ENCODE results near the gene CYTH1. TPM values are rescaled to one million over a fixed set of nuclear protein-coding genes. Genes with fewer than 3 reads are reported as not detected.

CYTH1 gene
- total RNA-seq, 4 donors from 2014 or later = 42.1 to 86.7 (median 67.5) TPM

DNA sequence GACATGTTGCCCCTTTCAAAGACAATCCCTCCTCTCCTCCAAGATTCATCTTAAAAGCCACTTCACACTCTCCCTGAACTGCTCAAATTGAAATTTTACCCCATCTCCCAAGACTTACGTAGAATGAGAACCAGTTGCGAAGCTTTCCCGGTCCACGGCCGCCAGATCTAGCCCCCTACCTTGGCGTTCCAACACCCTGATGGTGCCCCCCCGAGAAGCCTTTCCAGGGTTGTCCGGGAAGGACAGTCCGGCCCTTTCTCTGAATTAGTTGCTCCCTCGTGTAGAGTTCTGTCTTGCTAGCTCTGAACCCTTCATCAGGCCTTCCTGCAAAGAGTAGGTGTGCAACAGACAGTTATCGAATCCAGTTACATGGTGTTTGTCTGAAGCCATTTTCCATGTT is 144.9 kb downstream of the CYTH1 start:
- H3K4me3 ChIP-seq = no peak overlapping the region
- H3K4me1 ChIP-seq = no peaks in the 10 kb centered on the region
- DNase-seq = no peak
- H3K9me3 ChIP-seq = no peaks in the 10 kb centered on the region
- 81 to 89% methylated on average over 11 of the region's 11 CpGs for WGBS, 2 donors
- no peaks in the 10 kb centered on the region for H3K27me3 ChIP-seq
- intact Hi-C loops (cut with DNase I) = no loop called here
- no peaks in the 10 kb centered on the region for H3K36me3 ChIP-seq
- no peak overlapping the region for H3K27ac ChIP-seq
- TF ChIP-seq POLR2A (IDR thresholded peaks at IDR 0.05) = no peak
- TF ChIP-seq, protein P1, sequence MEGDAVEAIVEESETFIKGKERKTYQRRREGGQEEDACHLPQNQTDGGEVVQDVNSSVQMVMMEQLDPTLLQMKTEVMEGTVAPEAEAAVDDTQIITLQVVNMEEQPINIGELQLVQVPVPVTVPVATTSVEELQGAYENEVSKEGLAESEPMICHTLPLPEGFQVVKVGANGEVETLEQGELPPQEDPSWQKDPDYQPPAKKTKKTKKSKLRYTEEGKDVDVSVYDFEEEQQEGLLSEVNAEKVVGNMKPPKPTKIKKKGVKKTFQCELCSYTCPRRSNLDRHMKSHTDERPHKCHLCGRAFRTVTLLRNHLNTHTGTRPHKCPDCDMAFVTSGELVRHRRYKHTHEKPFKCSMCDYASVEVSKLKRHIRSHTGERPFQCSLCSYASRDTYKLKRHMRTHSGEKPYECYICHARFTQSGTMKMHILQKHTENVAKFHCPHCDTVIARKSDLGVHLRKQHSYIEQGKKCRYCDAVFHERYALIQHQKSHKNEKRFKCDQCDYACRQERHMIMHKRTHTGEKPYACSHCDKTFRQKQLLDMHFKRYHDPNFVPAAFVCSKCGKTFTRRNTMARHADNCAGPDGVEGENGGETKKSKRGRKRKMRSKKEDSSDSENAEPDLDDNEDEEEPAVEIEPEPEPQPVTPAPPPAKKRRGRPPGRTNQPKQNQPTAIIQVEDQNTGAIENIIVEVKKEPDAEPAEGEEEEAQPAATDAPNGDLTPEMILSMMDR (IDR thresholded peaks at IDR 0.05) = no peak

GRCh38 chr17:78634154-78634553 is 147.9 kb downstream of the CYTH1 start:
- no peak overlapping the region for H3K27ac ChIP-seq
- WGBS, 2 donors = 78 to 83% methylated on average over 4 of the region's 4 CpGs
- no peak for DNase-seq
- H3K4me3 ChIP-seq = no peak overlapping the region
- H3K36me3 ChIP-seq = no peaks in the 10 kb centered on the region
- intact Hi-C loops (cut with DNase I) = no loop called here
- no peaks in the 10 kb centered on the region for H3K9me3 ChIP-seq
- H3K4me1 ChIP-seq = no peaks in the 10 kb centered on the region
- no peaks in the 10 kb centered on the region for H3K27me3 ChIP-seq
- TF ChIP-seq, protein P1 (IDR thresholded peaks at IDR 0.05) = no peak
- no peak for TF ChIP-seq POLR2A (IDR thresholded peaks at IDR 0.05)

DNA sequence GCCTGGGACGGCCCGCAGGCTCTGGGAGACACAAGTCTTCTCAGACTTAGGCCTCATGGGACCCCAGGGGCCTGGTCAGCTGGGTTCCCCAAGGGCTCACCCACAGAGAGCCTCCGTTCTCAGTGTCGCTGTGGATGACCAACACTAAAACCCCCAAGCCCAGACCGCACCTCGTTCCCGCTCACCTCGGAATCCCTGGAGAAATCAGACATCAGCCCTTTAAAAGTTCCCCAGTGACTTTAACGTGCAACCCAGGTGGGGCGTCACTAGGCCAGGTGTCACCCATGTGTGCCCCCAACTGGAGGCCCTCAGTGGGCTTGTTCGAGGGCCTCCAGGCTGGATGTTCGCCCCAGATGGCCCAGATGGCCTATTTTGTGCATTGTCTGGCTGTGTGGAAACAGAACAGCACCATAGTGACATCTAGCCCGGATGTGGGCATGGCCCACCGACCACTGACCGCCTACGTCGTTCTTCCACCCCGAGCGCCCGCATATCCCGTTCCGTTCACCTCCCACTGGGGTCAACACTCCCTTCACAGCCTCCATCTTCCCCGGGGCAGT is 152.6 kb downstream of the CYTH1 start:
- Histone ChIP-seq H3K27me3 (no peaks in the 10 kb centered on the region), H3K9me3 (no peaks in the 10 kb centered on the region), H3K36me3 (no peaks in the 10 kb centered on the region), H3K27ac (no peak overlapping the region), H3K4me3 (no peak overlapping the region), H3K4me1 (no peaks in the 10 kb centered on the region)
- no peak for DNase-seq
- intact Hi-C loops (cut with DNase I) = no loop called here
- TF ChIP-seq POLR2A (IDR thresholded peaks at IDR 0.05) = no peak
- TF ChIP-seq, protein P1 (IDR thresholded peaks at IDR 0.05) = no peak
- whole genome bisulfite sequencing, 2 donors = 80 to 86% methylated on average over 11 of the region's 23 CpGs

DNA sequence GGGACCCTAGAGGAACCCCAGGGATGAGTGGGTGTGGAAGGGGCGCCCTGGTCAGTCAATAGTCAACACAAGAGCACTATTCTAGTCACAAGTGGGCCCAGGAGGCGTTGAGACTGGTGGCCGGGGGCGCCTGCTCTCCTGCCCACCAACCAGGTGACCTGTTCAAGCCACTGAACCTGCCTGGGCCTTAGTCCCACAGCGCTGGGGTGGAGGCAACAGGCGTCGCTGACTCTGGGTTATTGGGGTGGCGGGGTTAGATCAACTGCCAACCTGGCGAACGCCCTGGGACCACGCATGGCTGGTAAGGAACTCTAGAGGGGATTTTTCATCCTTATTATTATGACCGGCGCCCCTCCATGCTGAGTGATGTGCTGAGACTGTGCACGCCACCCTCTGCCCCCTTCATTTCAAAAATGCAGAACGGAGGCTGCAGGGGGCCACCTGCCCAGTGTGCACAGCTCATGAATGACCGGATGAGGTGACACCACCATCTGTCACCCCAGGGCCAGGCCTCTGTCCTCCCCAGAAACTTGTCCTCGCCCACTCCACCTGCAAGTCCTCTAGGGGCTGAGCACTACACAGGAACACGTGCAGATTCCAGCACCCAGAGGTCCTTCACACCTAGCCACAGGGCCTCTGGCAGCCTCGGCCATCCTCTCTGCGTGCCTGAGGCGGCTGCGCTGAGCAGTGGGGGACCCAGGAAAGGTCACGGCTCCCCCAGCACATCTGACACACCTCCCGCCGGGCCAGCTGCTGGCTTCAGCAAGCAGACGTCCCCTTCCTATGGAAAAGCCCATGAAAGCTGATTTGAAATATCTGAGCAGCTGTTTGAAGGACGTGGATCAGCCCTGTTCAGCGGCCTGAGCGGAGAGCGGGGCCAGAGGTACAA is 153.3 kb downstream of the CYTH1 start:
- no peaks in the 10 kb centered on the region for H3K4me1 ChIP-seq
- no peak overlapping the region for H3K4me3 ChIP-seq
- no peaks in the 10 kb centered on the region for H3K36me3 ChIP-seq
- intact Hi-C loops (cut with DNase I) = no loop called here
- no peak overlapping the region for H3K27ac ChIP-seq
- WGBS, 2 donors = 95 to 96% methylated on average over 7 to 11 of the region's 30 CpGs
- H3K27me3 ChIP-seq = no peaks in the 10 kb centered on the region
- DNase-seq = no peak
- no peak for TF ChIP-seq POLR2A (IDR thresholded peaks at IDR 0.05)
- TF ChIP-seq, protein P1 (IDR thresholded peaks at IDR 0.05) = no peak
- H3K9me3 ChIP-seq = no peaks in the 10 kb centered on the region
